ENCODE results near the gene KHSRP. TPM values are rescaled to one million over a fixed set of nuclear protein-coding genes. Genes with fewer than 3 reads are reported as not detected.
A peak's percentile ranks its signal among the peaks of the same experiment; 100 is the strongest.

Gene KHSRP
- total RNA-seq: 102 TPM

- Histone ChIP-seq H3K27ac (peak within 1 kb of the TSS; percentile 82), H3K9me3 (no peaks in the 10 kb centered on the region), H3K36me3 (peaks cover 0 to 21% of the 10 kb centered on the region in 2 donors), H3K4me1 (peaks cover 38% of the 10 kb centered on the region), H3K4me3 (peak within 1 kb of the TSS; percentile 76 to 80), H3K27me3 (no peaks in the 10 kb centered on the region)
- DNase-seq (ENCODE audit: extremely low spot score in 2 of 2): no peak
- TF ChIP-seq POLR2A (IDR thresholded peaks at IDR 0.05): peak in 1 of 2 donors; percentile 82
- TF ChIP-seq, protein P1, sequence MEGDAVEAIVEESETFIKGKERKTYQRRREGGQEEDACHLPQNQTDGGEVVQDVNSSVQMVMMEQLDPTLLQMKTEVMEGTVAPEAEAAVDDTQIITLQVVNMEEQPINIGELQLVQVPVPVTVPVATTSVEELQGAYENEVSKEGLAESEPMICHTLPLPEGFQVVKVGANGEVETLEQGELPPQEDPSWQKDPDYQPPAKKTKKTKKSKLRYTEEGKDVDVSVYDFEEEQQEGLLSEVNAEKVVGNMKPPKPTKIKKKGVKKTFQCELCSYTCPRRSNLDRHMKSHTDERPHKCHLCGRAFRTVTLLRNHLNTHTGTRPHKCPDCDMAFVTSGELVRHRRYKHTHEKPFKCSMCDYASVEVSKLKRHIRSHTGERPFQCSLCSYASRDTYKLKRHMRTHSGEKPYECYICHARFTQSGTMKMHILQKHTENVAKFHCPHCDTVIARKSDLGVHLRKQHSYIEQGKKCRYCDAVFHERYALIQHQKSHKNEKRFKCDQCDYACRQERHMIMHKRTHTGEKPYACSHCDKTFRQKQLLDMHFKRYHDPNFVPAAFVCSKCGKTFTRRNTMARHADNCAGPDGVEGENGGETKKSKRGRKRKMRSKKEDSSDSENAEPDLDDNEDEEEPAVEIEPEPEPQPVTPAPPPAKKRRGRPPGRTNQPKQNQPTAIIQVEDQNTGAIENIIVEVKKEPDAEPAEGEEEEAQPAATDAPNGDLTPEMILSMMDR (IDR thresholded peaks at IDR 0.05): no peak
- intact Hi-C loops (cut with DNase I): loop anchor here (5.0 kb wide), 1 partner anchor 313 kb away; the partner anchor contains the start of genes GPR108 and TRIP10
Measured at GRCh38 chr19:6424195-6424938, at the start of gene KHSRP. Gene KHSRP (minus strand): TSS chr19:6424811. CDS start chr19:6424701, 110 bp downstream.

GRCh38 chr19:6473647-6474046 lies 49.0 kb upstream of the KHSRP start:
- H3K27ac ChIP-seq: no peak overlapping the region
- H3K27me3 ChIP-seq: peaks cover 4% of the 10 kb centered on the region
- no peaks in the 10 kb centered on the region for H3K36me3 ChIP-seq
- intact Hi-C loops (cut with DNase I): no loop called here
- no peak for DNase-seq (ENCODE audit: extremely low spot score in 2 of 2)
- H3K9me3 ChIP-seq: no peaks in the 10 kb centered on the region
- H3K4me1 ChIP-seq: peaks cover 17% of the 10 kb centered on the region
- no peak overlapping the region for H3K4me3 ChIP-seq
- TF ChIP-seq POLR2AphosphoS5 (IDR thresholded peaks at IDR 0.05; ENCODE audit: insufficient read depth in 1 of 2, low read depth in 1 of 2) (no peak), POLR2A (IDR thresholded peaks at IDR 0.05) (no peak)
- TF ChIP-seq, protein P1 (IDR thresholded peaks at IDR 0.05): no peak

DNA sequence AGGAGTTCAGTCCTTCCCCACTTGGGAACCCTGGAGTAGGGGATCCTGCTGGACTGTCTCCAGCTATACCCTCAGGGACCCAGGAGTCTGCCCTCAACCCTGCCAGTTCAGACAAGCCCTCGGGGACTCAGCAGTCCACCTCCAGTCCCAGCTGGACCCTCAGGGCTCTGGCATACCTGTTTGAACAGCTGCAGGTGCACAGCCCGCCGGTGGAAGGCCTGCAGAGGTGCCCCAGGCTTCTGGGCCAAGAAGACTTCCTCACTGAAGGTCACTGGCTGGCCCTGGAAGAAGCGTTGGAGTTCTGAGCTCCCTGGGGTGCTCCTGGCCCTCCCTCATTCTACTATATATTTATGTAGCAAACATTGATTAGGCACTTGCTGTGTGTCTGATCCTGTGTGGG lies 48.1 kb upstream of the KHSRP start:
- no peak for DNase-seq (ENCODE audit: extremely low spot score in 2 of 2)
- Histone ChIP-seq H3K9me3 (no peaks in the 10 kb centered on the region), H3K27me3 (peaks cover 4% of the 10 kb centered on the region), H3K4me3 (no peak overlapping the region), H3K27ac (no peak overlapping the region), H3K36me3 (no peaks in the 10 kb centered on the region), H3K4me1 (peaks cover 17% of the 10 kb centered on the region)
- TF ChIP-seq POLR2A (IDR thresholded peaks at IDR 0.05) (no peak), POLR2AphosphoS5 (IDR thresholded peaks at IDR 0.05; ENCODE audit: insufficient read depth in 1 of 2, low read depth in 1 of 2) (no peak)
- TF ChIP-seq, protein P1 (IDR thresholded peaks at IDR 0.05): no peak
- intact Hi-C loops (cut with DNase I): no loop called here

- no peaks in the 10 kb centered on the region for H3K36me3 ChIP-seq
- no peak overlapping the region for H3K27ac ChIP-seq
- H3K9me3 ChIP-seq: no peaks in the 10 kb centered on the region
- TF ChIP-seq, protein P1 (IDR thresholded peaks at IDR 0.05): no peak
- TF ChIP-seq POLR2A (IDR thresholded peaks at IDR 0.05) (no peak), POLR2AphosphoS5 (IDR thresholded peaks at IDR 0.05; ENCODE audit: insufficient read depth in 1 of 2, low read depth in 1 of 2) (no peak)
- intact Hi-C loops (cut with DNase I): no loop called here
- no peak overlapping the region for H3K4me3 ChIP-seq
- no peaks in the 10 kb centered on the region for H3K27me3 ChIP-seq
- H3K4me1 ChIP-seq: peaks cover 6% of the 10 kb centered on the region
- no peak for DNase-seq (ENCODE audit: extremely low spot score in 2 of 2)
Measured at GRCh38 chr19:6471076-6471475, 46.5 kb upstream of the KHSRP start.

DNA sequence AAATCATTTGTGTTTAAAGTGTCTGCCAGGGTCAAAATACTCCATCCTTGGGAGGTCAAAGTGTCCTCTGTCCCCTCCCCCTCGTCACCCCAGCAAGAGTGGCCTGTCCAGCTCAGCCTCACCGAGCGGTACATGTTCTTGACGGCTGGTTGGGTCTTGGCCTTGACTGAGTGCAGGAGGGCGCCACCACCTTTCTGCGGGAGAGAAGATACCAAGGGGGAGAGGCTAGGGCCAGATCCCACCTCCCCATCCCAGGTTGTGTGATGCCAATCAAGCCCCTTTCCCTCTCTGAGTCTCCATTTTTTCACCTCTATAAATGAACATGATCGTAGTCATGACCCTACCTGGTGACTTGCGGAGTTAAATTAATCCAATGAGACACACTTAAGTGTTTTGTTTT lies 45.6 kb upstream of the KHSRP start:
- no peaks in the 10 kb centered on the region for H3K4me1 ChIP-seq
- intact Hi-C loops (cut with DNase I): no loop called here
- H3K27me3 ChIP-seq: no peaks in the 10 kb centered on the region
- H3K36me3 ChIP-seq: no peaks in the 10 kb centered on the region
- H3K4me3 ChIP-seq: no peak overlapping the region
- no peaks in the 10 kb centered on the region for H3K9me3 ChIP-seq
- TF ChIP-seq POLR2A (IDR thresholded peaks at IDR 0.05): no peak
- TF ChIP-seq, protein P1 (IDR thresholded peaks at IDR 0.05): no peak
- TF ChIP-seq POLR2AphosphoS5 (IDR thresholded peaks at IDR 0.05; ENCODE audit: insufficient read depth in 1 of 2, low read depth in 1 of 2): no peak
- no peak overlapping the region for H3K27ac ChIP-seq
- DNase-seq (ENCODE audit: extremely low spot score in 2 of 2): no peak

Data from vagina (tissue), 2 donors.